GM18502 (cell line): ENCODE results near the gene ZFPM1.
"Not testable (repeated sequence)": the region's sequence is repeated elsewhere in the genome, so short reads cannot be mapped to it uniquely, and the experiment has no call there.

ENCODE experiments used
- ATAC-seq: cut with Tn5 transposase; IDR thresholded peaks from one replicate; pipeline ENCODE4 v1.9.1; 2021; ENCODE audit warnings: mild to moderate bottlenecking; ENCODE audit not compliant: unreplicated experiment, poor library complexity

The ZFPM1 gene

DNA sequence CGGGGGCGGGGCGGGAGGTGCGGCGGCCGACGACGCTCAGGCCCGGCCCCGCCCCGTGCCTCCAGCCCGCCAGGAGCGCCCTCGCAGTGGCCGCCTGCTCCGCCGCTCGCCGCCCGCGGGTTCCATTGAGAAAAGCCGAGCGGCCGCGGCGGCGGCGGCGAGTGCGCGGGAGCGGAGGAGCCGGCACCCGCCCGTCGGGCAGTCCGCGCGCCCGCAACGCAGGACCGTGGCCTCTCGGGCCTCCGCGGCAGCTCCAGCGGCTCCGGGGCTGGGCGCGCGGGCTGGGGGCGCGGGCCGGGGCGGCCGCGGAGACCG is at the start of gene ZFPM1:
Gene ZFPM1, plus strand, starts transcription at position 64 of the 315 bp plus-strand sequence. CDS start 359 bp downstream, outside the sequence.
- ATAC-seq, result peak; percentile 52

DNA sequence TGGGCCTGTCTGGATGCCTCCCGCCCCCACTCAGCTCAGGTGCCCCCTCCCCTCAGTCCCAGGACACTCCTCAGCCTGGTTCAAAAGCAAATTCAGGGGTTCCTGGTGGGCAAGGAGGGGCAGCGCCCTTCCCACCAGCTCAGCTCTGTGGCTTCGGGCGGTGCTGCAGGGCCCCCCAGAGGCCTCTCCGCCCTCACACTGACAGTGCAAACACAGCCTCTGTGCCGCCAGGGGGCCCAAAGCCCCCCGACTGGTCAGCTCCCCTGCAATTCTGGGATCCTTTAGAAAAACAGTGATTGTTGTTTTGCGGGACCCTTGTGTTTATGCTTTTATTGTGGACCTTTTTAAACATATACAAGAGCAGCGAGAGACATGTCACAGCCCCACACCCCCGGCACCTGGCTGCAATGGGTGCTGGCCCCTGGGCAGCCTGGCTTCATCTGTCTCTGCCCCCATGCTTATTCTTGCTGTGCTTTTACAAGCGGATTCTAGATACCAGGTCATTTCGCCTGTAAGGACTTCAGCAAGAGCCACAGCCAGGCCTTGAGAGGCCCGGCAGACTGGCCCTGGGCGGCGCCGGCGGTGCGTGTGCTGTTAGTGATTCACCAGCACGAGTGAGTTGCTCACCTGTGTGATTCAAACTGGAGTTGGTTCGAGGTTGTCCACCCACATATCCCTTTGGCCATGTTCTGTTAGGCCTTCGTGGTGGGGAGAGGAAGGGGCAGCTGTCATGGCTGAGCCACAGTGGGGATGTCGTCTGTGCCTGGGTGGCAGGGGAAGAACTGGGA is 49.1 kb upstream of the ZFPM1 start:
- ATAC-seq, result no peak

DNA sequence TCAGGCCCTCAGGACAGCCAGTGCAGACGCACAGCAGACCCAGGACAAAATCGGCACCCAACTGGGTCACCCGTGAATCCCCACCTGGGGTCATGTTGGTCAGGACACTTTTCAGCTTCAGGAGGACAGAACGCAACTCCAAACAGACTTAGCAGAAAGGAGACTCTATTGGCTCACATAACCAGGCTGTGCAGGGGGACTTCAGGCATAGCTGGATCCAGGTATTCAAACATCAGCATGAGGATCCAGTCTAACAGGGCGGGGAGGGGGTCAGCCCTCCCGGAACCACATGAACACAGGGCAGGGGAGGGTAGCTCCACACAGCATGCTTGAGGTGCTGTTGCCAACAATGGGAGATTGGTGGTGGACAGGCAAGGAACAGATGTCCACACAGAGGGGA is 48.3 kb upstream of the ZFPM1 start:
- ATAC-seq, result no peak

DNA sequence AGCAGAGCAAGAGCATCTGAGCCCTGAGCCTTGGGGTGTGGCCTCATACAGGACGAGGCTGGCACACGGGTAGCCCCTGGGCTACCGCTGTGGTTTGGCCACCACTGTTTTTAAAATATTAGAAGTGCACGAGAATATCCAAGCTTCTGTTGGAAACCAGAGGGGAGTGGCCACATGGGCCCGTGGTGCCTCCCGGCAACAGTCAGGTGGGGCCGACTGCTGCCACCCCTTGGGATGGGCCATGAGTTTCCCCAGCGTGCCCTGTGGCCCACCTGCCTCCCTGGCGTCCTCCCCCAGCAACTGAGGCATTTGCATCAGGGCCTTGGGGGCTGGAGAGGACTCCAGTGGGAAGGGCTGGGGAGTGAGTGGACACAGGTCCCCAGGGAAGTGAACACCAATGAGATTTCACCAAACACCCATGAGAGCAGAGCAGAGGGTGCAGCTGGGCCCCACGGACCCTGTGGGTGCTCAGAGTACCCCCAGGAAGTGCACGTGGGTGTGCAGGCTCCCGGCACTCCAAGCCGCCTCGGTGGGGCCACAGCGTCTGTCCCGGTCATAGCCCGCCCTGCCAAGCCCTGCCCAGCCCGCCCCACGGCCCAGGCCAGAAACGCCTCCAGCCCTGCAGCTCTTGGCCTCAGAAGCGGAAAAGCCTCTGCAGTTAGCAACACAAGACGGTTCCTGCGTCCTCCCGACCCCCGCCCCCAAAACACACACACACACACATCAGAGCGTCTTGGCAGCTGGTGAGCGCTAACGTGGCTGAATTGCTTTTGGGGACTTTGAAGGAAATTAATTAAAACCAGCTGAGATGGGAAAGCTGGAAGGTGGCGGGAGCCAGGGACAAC is 47.6 kb upstream of the ZFPM1 start:
- ATAC-seq, result no peak

DNA sequence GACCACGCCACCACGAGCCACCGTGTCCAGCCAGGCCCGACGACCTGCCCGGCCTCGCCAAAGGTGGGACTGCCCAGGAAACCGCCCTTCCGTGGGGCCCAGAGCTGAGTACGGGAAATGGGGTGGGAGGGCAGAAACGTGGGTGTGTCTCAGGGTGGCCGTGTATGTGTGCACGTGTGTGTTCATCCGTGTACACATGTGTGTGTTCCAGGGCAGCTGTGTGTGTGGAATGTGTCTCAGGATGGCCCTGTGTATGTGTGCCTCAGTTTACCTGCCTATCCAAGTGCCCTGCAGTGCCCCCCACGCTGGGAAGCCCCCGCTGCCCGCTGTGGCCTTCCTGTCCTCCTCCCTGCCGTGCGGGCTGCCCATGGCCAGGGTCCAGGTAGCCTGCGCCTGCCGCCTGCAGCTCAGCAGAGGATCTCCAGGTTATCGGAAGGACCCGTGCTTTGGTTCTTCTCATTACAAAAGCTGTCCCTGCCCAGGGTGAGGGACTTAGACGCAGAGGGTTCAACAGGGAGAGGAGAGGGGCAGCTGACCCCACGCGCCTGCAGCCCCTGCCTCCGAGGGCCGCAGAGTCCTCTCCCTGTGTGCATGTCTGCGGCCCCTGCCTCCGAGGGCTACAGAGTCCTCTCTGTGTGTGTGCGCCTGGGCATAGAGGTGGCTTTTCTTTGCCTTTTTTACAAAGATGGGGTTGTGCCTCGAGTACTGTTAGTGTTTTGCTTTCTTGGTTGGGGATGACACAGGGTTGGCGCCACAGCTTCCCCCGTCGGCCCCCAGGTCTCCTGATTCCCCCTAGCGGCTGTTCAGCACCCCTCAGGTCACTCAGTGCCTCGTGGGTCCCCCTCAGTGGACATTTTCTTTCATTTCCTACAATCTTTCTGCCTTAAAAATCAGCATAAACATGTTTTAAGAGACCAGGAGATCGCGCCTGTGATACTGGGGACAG is 46.7 kb upstream of the ZFPM1 start:
- no peak for ATAC-seq

DNA sequence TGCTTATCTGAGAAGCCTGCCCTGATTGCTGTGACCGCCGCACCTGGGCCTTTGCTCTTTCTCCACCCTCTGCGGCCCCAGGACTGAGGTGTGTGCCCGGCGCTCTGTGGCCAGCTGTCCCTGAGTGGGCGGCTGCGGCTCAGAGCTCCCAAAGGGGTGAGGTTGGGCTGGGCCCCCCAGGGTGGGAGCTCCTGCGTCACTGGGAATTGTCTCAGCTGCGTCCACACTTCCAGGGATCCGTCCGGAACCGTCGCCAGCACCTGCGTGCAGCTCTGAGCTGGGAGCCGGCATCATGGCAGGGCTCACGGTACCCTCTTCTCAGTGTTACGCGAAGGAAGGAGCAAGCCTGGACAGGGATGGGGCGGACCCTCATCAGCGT is 46.0 kb upstream of the ZFPM1 start:
- no peak for ATAC-seq

DNA sequence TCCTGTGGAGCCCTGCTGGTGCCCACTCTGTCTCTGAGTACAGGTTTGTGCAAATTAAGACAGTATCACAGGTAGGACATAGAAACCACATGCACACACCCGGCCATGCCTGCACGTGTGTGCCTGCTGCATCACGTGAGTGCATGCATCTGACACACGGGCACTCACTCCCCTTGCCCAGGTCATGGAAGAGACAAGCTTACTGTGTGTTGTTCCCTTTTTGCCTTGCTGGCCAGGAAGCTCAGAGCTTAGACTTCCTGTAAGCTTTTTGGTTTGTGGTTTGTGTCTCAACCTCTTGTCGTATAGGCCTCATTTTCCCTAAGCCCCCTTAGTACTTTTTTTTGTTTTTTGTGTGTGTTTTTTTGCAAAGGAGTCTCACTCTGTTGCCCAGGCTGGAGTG is 45.3 kb upstream of the ZFPM1 start:
- no peak for ATAC-seq

DNA sequence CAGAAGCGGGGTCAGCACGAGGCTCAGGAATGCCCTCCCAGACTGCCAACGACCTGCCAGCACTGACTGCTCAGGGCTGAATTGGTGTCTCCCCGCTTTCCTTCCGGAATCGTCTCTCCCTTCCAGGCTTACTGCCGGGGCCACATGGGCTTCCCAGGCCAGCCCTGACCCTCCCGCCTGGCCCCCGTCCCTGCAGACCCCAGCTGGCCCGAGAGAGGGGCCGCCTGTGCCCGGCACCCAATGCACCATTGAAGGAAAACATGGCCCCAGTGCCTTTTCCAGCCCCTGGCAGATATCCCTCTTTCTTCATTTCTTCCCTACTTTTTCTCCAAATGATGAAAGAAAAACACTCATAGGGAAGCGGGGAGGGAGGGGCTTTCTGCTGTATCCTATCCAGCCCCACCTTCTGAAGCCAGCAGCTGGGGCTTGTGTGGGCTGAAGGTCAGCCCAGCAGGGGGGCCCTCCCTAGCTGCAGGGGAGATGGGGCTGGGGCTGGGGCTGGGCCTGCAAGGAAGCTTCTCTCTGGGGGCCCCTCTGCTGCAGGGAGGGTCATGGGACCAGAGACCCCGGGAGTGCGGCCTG is 44.4 kb upstream of the ZFPM1 start:
- no peak for ATAC-seq

DNA sequence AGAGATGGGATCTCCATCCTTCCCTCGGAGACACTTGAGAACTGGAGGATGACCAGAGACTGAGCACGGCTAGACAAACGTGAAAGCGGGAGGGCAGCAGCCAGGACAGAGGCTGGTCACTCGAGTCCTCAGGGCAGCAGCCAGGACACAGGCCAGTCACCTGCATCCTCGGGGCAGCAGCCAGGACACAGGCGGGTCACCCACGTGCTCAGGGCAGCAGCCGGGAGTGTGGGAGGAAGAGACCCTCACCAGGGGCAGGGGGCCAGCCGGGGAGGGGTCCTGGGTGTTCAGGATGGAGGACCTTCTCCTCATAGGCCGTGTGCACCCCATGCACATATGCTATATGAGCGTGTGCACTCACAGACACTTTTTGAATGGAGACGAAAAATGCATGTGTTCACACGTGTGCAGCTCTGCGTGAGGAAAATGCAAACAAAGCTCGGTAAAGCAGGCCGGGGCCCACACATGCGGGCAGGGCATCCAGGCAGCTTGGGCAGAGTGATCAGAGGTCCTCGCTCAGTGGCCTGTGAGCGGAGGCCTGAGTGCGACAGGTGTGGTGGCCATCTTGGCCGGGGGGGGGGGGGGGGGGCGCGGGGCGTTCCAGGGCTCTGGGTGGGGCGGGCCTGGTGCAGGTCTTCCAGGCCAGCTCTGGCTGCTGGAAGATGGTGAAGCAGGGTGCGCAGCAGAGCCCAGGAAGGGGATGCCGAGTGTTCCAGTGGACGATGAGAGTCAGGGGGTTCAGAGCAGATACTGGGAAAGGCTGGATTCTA is 43.6 kb upstream of the ZFPM1 start:
- ATAC-seq, result no peak

DNA sequence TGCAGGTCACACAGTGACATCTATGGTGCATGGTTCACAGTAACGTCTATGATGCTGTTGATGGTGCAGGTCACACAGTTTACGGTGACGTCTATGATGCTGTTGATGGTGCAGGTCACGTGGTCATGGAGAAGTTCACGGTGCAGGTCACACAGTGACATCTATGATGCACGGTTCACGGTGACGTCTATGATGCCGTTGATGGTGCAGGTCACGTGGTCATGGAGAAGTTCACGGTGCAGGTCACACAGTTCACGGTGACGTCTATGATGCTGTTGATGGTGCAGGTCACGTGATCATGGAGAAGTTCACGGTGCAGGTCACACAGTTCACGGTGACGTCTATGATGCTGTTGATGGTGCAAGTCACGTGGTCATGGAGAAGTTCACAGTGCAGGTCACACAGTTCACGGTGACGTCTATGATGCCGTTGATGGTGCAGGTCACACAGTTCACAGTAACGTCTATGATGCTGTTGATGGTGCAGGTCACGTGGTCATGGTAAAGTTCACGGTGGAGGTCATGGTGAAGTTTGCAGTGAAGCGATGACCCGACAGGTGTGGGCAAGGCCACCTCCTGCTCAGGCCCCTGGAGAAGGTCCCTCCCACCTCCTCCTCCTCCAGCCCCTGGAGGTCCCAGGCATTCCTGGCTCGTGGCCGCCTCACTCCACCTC is 42.6 kb upstream of the ZFPM1 start:
- not testable (repeated sequence) for ATAC-seq

DNA sequence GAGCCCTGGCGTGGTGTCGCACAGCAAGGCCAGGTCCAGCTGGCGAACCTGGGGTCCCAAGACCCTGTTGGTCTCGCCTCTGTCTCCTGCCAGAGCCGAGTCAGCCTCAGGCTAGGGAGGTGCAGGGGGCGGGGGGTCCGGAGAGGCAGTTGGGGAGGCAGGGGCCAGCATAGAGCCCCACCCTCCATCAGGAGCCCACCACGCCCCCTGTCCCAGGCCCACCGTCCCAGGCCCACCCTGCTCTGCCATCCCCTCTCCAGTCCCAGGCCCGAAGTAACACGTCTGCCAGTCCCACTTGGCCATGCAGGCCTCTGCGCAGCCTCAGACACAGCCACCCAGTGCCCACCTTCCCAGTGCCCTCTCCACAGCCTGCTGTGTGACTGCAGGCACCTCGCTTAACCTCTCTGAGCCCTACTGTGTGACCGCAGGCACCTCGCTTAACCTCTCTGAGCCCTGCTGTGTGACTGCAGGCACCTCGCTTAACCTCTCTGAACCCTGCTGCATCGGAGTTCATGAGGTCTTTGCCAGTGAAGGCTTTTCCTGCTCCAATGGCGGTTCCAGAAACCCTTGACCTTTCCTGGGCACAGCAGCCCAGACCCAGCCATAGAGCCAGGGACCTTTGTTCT is 41.0 kb upstream of the ZFPM1 start:
- no peak for ATAC-seq

DNA sequence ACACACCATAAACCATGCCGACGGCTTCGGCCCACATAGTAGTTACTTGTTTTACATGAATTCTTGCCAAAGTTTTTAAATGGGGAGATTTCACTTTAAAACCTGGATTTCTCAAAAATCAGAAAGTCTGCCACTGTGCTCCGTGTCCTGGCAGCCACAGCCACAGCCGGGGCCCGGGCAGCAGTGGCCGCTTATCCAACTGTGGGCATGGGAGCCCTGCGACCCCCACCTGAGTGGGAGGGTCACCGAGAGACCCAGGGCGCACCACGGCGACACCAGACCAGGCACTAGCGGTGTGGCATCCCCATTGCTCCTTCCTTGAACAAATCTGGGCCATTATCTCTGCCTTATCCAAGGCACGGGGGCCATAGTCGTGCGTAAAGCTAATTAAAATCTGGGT is 40.3 kb upstream of the ZFPM1 start:
- ATAC-seq, result no peak

DNA sequence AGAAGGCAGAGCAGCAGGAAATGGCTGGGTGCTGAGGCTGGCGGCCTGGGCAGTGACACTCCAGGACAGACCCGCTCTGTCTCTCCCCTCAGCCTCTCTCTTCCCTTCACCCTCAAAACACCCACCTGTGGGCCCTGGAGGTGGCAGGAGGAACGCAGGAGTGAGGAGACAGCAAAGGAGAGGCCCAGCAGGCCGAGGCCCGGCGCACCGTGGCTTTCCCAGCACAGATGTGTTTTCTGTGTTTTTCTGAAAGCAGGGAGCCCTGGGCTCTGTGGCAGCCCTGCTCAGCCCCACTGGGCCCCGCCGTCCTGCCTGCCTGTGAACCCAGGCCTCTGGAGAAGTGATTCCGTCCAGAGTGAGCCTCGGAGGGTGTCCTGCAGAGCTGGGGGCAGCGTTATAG is 39.8 kb upstream of the ZFPM1 start:
- no peak for ATAC-seq

DNA sequence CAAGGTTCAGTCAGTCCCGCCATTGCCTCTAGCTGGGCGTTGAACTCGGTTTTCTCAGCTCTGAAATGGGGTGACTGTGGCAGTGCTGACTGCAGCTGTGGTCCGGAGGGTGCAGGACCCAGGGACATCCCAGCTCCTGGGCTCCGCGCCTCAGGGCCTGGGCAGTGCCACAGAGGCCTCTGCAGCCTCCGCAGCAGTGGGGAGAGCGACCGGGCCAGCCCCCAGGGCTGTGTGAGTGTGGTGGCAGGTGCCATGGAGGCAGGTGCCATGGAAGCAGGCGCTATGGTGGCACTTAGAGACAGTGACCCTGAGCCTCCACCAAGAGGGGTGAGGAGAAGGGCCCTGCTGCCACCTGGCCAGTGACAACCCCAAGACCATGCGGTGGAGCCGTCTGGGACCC is 39.4 kb upstream of the ZFPM1 start:
- no peak for ATAC-seq

DNA sequence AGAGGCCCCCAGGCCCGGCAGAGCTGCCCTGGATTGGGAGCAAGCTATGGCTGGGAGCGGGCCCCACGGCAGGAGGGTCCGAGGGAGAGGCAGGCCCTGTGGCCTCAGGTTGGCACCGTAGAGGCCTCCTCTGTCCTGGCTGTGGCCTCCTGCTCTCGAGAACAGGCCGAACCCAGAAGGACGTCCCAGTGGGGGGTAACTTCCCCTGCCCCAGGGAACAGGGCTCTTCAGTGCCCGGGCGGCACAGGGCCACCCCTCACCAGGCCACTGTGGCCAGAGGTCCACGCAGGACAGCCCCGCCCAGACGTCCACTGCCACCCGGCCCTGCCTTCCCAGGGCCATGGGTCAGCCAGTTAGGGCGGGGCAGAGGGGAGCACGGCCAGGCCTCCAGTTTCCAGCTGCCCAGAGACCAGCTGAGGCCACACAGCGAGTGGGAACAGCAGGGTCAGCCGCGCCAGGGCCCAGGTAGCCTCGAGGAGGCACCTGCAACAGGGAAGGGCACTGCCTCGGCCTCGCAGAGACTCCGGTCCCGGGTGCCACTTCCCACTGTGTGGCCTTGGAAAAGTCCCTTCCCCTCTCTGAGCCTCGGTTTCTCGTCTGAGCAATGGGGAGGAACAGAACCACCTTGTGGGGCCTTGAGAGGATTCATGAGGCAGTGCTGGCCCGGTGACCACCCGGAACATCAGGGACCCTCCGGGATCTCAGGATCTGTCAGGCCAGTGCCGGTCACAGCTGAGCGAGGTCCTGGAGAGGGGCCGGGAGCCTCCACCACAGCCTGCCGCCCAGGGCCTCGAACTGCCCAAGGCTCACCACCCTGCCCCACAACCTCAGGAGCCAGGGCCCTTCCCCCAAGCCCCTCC is 38.3 kb upstream of the ZFPM1 start:
- no peak for ATAC-seq

DNA sequence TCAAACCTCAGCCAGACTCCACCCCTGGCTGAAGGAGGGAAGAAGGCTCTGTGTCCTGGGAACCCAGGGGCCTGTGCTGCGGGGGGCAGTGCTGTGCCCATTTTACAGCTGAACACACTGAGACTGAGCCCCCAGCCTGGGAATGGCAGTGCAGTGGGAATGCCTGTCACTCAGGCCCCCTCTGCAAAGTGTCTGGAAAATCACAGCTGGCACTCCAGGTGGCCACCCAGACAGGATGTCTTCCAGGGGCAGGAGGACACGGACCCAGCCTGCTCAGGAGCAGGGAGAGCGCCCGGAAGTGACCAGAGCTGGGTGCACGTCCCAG is 37.7 kb upstream of the ZFPM1 start:
- ATAC-seq, result no peak

DNA sequence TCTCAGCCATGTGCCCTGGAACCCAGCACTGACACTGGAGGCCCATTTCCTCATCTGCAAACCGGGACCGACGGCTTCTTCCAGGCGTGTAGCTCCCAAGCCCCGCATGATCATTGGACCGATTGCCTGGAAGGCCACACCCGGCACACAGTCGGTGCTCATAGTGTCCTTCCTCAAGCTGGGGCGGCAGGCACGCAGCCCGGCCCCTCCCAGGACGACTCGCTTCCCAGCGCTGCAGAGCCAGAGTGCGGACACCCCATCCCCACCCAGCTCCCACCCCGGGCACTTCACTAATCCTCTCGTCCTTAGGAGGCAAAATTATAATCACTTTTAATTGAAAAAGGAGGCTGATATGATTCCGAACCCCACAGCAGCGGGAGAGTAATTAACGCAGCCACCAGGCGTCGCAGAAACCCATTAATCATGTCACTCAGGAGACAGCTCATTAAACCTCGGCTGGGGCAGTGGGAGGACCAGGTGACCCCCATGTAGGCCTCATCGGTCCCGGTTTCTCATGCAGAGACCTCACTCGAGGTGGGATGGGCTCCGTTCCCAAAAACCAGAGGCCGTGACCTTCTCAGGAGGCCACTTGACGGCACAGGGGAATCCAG is 37.3 kb upstream of the ZFPM1 start:
- no peak for ATAC-seq

DNA sequence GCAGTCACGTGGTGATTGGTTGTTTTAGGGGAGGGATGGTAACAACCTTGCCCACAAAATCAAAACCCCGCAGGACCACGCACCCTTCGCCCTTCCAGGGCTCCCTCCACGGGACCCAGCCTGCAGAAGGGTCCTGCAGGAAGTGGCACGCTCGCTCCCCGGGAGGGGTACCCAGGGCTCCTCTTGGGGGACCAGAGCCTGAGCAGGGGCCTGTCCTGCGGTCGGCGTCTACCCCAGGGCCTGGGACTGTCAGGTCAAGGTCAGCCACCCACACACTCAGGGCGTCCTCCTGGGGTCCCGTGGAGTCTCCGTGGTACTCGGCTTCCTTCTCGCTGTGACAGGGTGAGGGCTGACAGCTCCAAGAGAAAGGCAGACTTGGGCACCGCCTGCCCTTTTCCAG is 36.4 kb upstream of the ZFPM1 start:
- ATAC-seq, result no peak
